ENCODE data around the gene NHLRC4. TPM values are rescaled to one million over a fixed set of nuclear protein-coding genes. Genes with fewer than 3 reads are reported as not detected.

The NHLRC4 gene
- total and polyA plus RNA-seq, 2 of the 8 experiments (the other 6 are each of a cell fraction or from before 2014, with no cell fraction given), result 0.60 to 0.76 TPM

DNA sequence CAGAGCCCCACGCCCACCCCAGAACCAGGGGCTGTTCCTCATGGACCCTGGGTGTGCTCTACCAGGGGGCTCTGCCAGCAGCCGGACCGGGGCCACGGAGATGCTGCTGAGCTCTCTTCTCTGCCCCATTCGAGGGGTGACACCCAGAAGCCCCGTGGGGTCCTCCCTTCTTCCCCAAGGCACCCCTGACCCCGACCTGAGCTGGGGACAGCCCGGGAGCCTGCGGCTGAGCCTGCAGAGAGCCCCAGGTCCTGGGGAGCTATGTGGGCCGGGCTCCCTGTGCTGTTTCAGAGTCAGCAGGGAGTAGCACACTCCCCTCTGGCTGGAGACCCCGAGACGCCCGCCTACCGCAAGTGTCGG is 7.8 kb upstream of the NHLRC4 start:
- Histone ChIP-seq H4K8ac (ENCODE audit: extremely low read depth, insufficient read depth, low read length) (0 out of 2 replicates have a peak overlapping the region, but pooled peaks have one; percentile 2), H2BK12ac (ENCODE audit: low read depth, low read length) (no peak overlapping the region), H3K4me1 (replicated peaks in 1 of 4; ENCODE audit: control insufficient read depth in 3 of 4, insufficient read depth in 4 of 4, low read length in 3 of 4) (peaks cover 0 to 10% (median 2%) of the 10 kb centered on the region in 4 experiments; a peak in 4 of 7 replicates), H3K9me3 (ENCODE audit: insufficient read depth in 2 of 2, low read depth in 1 of 2, low read length in 1 of 2) (no peaks in the 10 kb centered on the region), H3K4me3 (ENCODE audit: extremely low read depth in 1 of 4, insufficient read depth in 2 of 4, low read depth in 3 of 4, low read length in 4 of 4) (peak overlapping the region in 1 of 4 experiments; percentile 55; a peak in 1 of 8 replicates), H3K23ac (ENCODE audit: insufficient read length) (no peak overlapping the region), H3K9ac (replicated peaks in 1 of 4; ENCODE audit: extremely low read depth in 1 of 4, low read depth in 3 of 4, low read length in 3 of 4) (no peak overlapping the region), H3K79me2 (ENCODE audit: control insufficient read depth in 1 of 2, insufficient read depth in 2 of 2, low read length in 2 of 2) (no peaks in the 10 kb centered on the region), H3K4ac (replicated peaks; ENCODE audit: insufficient read length, low read depth, low read length) (no peak overlapping the region), H4K5ac (ENCODE audit: insufficient read length, low read depth, low read length) (no peak overlapping the region), H3K23me2 (ENCODE audit: low read depth, low read length) (peaks cover 9% of the 10 kb centered on the region), H3K56ac (replicated peaks; ENCODE audit: insufficient read length, low read depth, low read length) (no peak overlapping the region), H2AK5ac (ENCODE audit: low read depth, low read length) (no peak overlapping the region), H3K14ac (ENCODE audit: insufficient read length) (no peak overlapping the region), H3K18ac (ENCODE audit: extremely low read depth, low read length) (no peak overlapping the region), H4K91ac (replicated peaks; ENCODE audit: insufficient read length, low read length) (no peak overlapping the region), H3K27me3 (replicated peaks in 1 of 4; ENCODE audit: control insufficient read depth in 3 of 4, extremely low read depth in 1 of 4, insufficient read depth in 3 of 4, low read length in 3 of 4) (peaks cover 22 to 40% (median 32%) of the 10 kb centered on the region in 4 experiments; a peak in 6 of 7 replicates), H2BK5ac (ENCODE audit: low read depth, low read length) (no peak overlapping the region), H4K20me1 (replicated peaks in 1 of 2; ENCODE audit: control insufficient read depth in 1 of 2, insufficient read depth in 2 of 2, low read length in 2 of 2) (peaks cover 0 to 3% of the 10 kb centered on the region in 2 experiments), H2BK120ac (replicated peaks; ENCODE audit: low read depth, low read length) (no peak overlapping the region), H2BK15ac (ENCODE audit: low read length) (no peak overlapping the region), H3K36me3 (ENCODE audit: control insufficient read depth in 2 of 4, insufficient read depth in 4 of 4, low read length in 3 of 4) (no peaks in the 10 kb centered on the region; a peak in 1 of 8 replicates), H3K4me2 (ENCODE audit: insufficient read depth in 1 of 2, low read depth in 2 of 2, low read length in 2 of 2) (0 out of 4 replicates have a peak overlapping the region, but pooled peaks of 1 of the 2 experiments have one; percentile 18), H2AFZ (ENCODE audit: low read length) (no peak overlapping the region), H2BK20ac (ENCODE audit: low read length) (no peak overlapping the region), H3K79me1 (ENCODE audit: low read depth, low read length) (no peaks in the 10 kb centered on the region; the same call in 1 of the 2 replicates), H3K27ac (ENCODE audit: low read depth, low read length) (no peak overlapping the region)
- no peak for TF ChIP-seq CEBPB (IDR thresholded peaks at IDR 0.05; ENCODE audit: low read depth, low read length)
- TF ChIP-seq, protein P1, sequence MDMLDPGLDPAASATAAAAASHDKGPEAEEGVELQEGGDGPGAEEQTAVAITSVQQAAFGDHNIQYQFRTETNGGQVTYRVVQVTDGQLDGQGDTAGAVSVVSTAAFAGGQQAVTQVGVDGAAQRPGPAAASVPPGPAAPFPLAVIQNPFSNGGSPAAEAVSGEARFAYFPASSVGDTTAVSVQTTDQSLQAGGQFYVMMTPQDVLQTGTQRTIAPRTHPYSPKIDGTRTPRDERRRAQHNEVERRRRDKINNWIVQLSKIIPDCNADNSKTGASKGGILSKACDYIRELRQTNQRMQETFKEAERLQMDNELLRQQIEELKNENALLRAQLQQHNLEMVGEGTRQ (IDR thresholded peaks at IDR 0.05; ENCODE audit: low read length), result no peak
- ChIA-PET CTCF (ENCODE audit: partially characterized antibody) (interaction anchor here (0.6 to 2.3 kb wide), 6 partner anchors 9 to 65 kb away, joined by 3 to 9 read pairs (median 4); no protein-coding TSS in a partner anchor), POLR2A (ENCODE audit: partially characterized antibody) (interaction anchor here (0.7 to 2.3 kb wide), 5 partner anchors 8 to 133 kb away, joined by 3 to 7 read pairs (median 3); partner anchors contain the start of genes NHLRC4 and RAB11FIP3)
- FAIRE-seq, result no peak
- 82% methylated on average over 15 of the region's 15 CpGs; no CpG with 5 or more reads in 1 of the 2 experiments for WGBS, 2 experiments (ENCODE audit: extremely low coverage in 1 of 2, insufficient coverage in 1 of 2, insufficient read length in 1 of 2, insufficient replicate concordance in 2 of 2, low coverage in 1 of 2, low lambda C conversion rate in 2 of 2, missing lambda C conversion rate in 1 of 2)
- no peak for DNase-seq (ENCODE audit: low read depth in 1 of 2, low spot score in 2 of 2)

Measured in H1 (cell line).